IPS-20b (cell line): Measurements from ENCODE around the gene CCDC174.

Source experiments
- H3K27ac ChIP-seq: one replicate; pipeline ENCODE4 v1.5.1; 2013; ENCODE audit warnings: low read length
- H3K27me3 ChIP-seq: 2 replicates; pipeline ENCODE4 v1.6.1; 2013; ENCODE audit warnings: mild to moderate bottlenecking, low read length, inconsistent platforms; ENCODE audit not compliant: insufficient read depth
- H3K36me3 ChIP-seq: 2 replicates; pipeline ENCODE4 v1.6.1; 2013; ENCODE audit warnings: low read depth, mild to moderate bottlenecking, inconsistent platforms, low read length, moderate library complexity; ENCODE audit not compliant: insufficient read depth
- H3K4me1 ChIP-seq: 2 replicates; pipeline ENCODE4 v1.6.1; 2013; ENCODE audit warnings: mild to moderate bottlenecking, control low read depth, inconsistent platforms, low read length, moderate library complexity; ENCODE audit not compliant: insufficient read depth
- H3K4me3 ChIP-seq: 2 replicates; pipeline ENCODE4 v1.5.1; 2013; ENCODE audit warnings: mild to moderate bottlenecking, low read length, inconsistent platforms
- H3K9ac ChIP-seq: 2 replicates; pipeline ENCODE4 v1.6.1; 2013; ENCODE audit warnings: low read depth, mild to moderate bottlenecking, inconsistent platforms, low read length, moderate library complexity
- H3K9me3 ChIP-seq: 2 replicates; pipeline ENCODE4 v1.6.1; 2013; ENCODE audit warnings: mild to moderate bottlenecking, low read depth, low read length, inconsistent platforms; ENCODE audit not compliant: insufficient read depth

The CCDC174 gene

GRCh38 chr3:14614862-14615261 is 36.7 kb upstream of the CCDC174 start:
- no peaks in the 10 kb centered on the region for H3K9me3 ChIP-seq
- H3K4me3 ChIP-seq: no peak overlapping the region
- H3K36me3 ChIP-seq: no peaks in the 10 kb centered on the region
- peaks cover 14% of the 10 kb centered on the region; the same call in 1 of the 2 replicates for H3K4me1 ChIP-seq
- H3K9ac ChIP-seq: no peak overlapping the region
- no peak overlapping the region for H3K27ac ChIP-seq
- no peaks in the 10 kb centered on the region for H3K27me3 ChIP-seq

- no peaks in the 10 kb centered on the region for H3K27me3 ChIP-seq
- H3K36me3 ChIP-seq: no peaks in the 10 kb centered on the region
- H3K9me3 ChIP-seq: no peaks in the 10 kb centered on the region
- no peak overlapping the region for H3K27ac ChIP-seq
- H3K4me3 ChIP-seq: no peak overlapping the region
- no peak overlapping the region for H3K9ac ChIP-seq
- peaks cover 21% of the 10 kb centered on the region; the same call in 1 of the 2 replicates for H3K4me1 ChIP-seq
Observed at GRCh38 chr3:14616606-14617507, 34.7 kb upstream of the CCDC174 start.

- H3K4me3 ChIP-seq: no peak overlapping the region
- H3K9me3 ChIP-seq: no peaks in the 10 kb centered on the region
- H3K9ac ChIP-seq: no peak overlapping the region
- no peak overlapping the region for H3K27ac ChIP-seq
- H3K27me3 ChIP-seq: no peaks in the 10 kb centered on the region
- H3K4me1 ChIP-seq: peaks cover 21% of the 10 kb centered on the region; the same call in 1 of the 2 replicates
- H3K36me3 ChIP-seq: no peaks in the 10 kb centered on the region
Observed at GRCh38 chr3:14617508-14618023, 34.0 kb upstream of the CCDC174 start.

GRCh38 chr3:14619605-14620004 is 32.0 kb upstream of the CCDC174 start:
- Histone ChIP-seq H3K4me3 (no peak overlapping the region), H3K9me3 (no peaks in the 10 kb centered on the region), H3K9ac (no peak overlapping the region), H3K27me3 (no peaks in the 10 kb centered on the region), H3K27ac (no peak overlapping the region), H3K36me3 (no peaks in the 10 kb centered on the region), H3K4me1 (peaks cover 21% of the 10 kb centered on the region; the same call in 1 of the 2 replicates)

- Histone ChIP-seq H3K27ac (no peak overlapping the region), H3K9ac (no peak overlapping the region), H3K4me1 (peaks cover 25% of the 10 kb centered on the region; the same call in 1 of the 2 replicates), H3K9me3 (no peaks in the 10 kb centered on the region), H3K4me3 (no peak overlapping the region), H3K36me3 (no peaks in the 10 kb centered on the region), H3K27me3 (no peaks in the 10 kb centered on the region)
Observed at GRCh38 chr3:14620512-14620911, 31.1 kb upstream of the CCDC174 start.

GRCh38 chr3:14621093-14621492 is 30.5 kb upstream of the CCDC174 start:
- Histone ChIP-seq H3K4me3 (no peak overlapping the region), H3K36me3 (no peaks in the 10 kb centered on the region), H3K9me3 (no peaks in the 10 kb centered on the region), H3K4me1 (peaks cover 25% of the 10 kb centered on the region; the same call in 1 of the 2 replicates), H3K27ac (no peak overlapping the region), H3K27me3 (no peaks in the 10 kb centered on the region), H3K9ac (no peak overlapping the region)

GRCh38 chr3:14622368-14622767 is 29.2 kb upstream of the CCDC174 start:
- no peak overlapping the region for H3K9ac ChIP-seq
- no peaks in the 10 kb centered on the region for H3K36me3 ChIP-seq
- H3K9me3 ChIP-seq: no peaks in the 10 kb centered on the region
- no peak overlapping the region for H3K27ac ChIP-seq
- no peak overlapping the region for H3K4me3 ChIP-seq
- H3K27me3 ChIP-seq: no peaks in the 10 kb centered on the region
- peaks cover 16% of the 10 kb centered on the region; the same call in 1 of the 2 replicates for H3K4me1 ChIP-seq

- Histone ChIP-seq H3K4me3 (no peak overlapping the region), H3K36me3 (no peaks in the 10 kb centered on the region), H3K9me3 (no peaks in the 10 kb centered on the region), H3K27me3 (no peaks in the 10 kb centered on the region), H3K4me1 (peaks cover 12% of the 10 kb centered on the region; the same call in 1 of the 2 replicates), H3K27ac (no peak overlapping the region), H3K9ac (no peak overlapping the region)
Observed at GRCh38 chr3:14623569-14624051, 28.0 kb upstream of the CCDC174 start.

GRCh38 chr3:14624498-14624897 is 27.1 kb upstream of the CCDC174 start:
- Histone ChIP-seq H3K9me3 (no peaks in the 10 kb centered on the region), H3K27me3 (no peaks in the 10 kb centered on the region), H3K36me3 (no peaks in the 10 kb centered on the region), H3K4me3 (no peak overlapping the region), H3K4me1 (peaks cover 12% of the 10 kb centered on the region; the same call in 1 of the 2 replicates), H3K9ac (no peak overlapping the region), H3K27ac (no peak overlapping the region)

- Histone ChIP-seq H3K36me3 (no peaks in the 10 kb centered on the region), H3K4me3 (no peak overlapping the region), H3K27me3 (no peaks in the 10 kb centered on the region), H3K27ac (no peak overlapping the region), H3K4me1 (peaks cover 8% of the 10 kb centered on the region; the same call in 1 of the 2 replicates), H3K9me3 (no peaks in the 10 kb centered on the region), H3K9ac (no peak overlapping the region)
Observed at GRCh38 chr3:14625443-14625842, 26.1 kb upstream of the CCDC174 start.

GRCh38 chr3:14627815-14628214 is 23.7 kb upstream of the CCDC174 start:
- Histone ChIP-seq H3K9ac (no peak overlapping the region), H3K4me1 (peaks cover 5% of the 10 kb centered on the region; the same call in 1 of the 2 replicates), H3K27me3 (no peaks in the 10 kb centered on the region), H3K27ac (no peak overlapping the region), H3K4me3 (no peak overlapping the region), H3K36me3 (no peaks in the 10 kb centered on the region), H3K9me3 (no peaks in the 10 kb centered on the region)

GRCh38 chr3:14628406-14628805 is 23.2 kb upstream of the CCDC174 start:
- H3K27me3 ChIP-seq: no peaks in the 10 kb centered on the region

More at GRCh38 chr3:14628406-14628805, 23.2 kb upstream of the CCDC174 start:
- H3K4me1 ChIP-seq: peaks cover 5% of the 10 kb centered on the region; the same call in 1 of the 2 replicates
- H3K36me3 ChIP-seq: no peaks in the 10 kb centered on the region
- H3K4me3 ChIP-seq: no peak overlapping the region
- no peak overlapping the region for H3K27ac ChIP-seq
- H3K9me3 ChIP-seq: no peaks in the 10 kb centered on the region
- no peak overlapping the region for H3K9ac ChIP-seq
